Dermis blood vessel endothelial cell (primary cell): ENCODE data around the gene PGA5. TPM values are rescaled to one million over a fixed set of nuclear protein-coding genes. Genes with fewer than 3 reads are reported as not detected.
"Not testable (repeated sequence)": the region's sequence is repeated elsewhere in the genome, so short reads cannot be mapped to it uniquely, and the experiment has no call there.

Experiments
- DNase-seq: peaks from one replicate; pipeline ENCODE4 v3.0.0; 2010
- total RNA-seq: library from RNA; depleted of rRNA; stranded (reverse); fragments of >200 nt; gene quantifications from 2 replicates; pipeline ENCODE4 v1.2.3, GENCODE V29; 2014

Gene PGA5
- total RNA-seq, 1 donor from 2014 or later, result not detected

GRCh38 chr11:61226457-61227137, 14.4 kb upstream of the PGA5 start:
- not testable (repeated sequence) for DNase-seq

GRCh38 chr11:61229458-61229857, 11.5 kb upstream of the PGA5 start:
- DNase-seq, result not testable (repeated sequence)

DNA sequence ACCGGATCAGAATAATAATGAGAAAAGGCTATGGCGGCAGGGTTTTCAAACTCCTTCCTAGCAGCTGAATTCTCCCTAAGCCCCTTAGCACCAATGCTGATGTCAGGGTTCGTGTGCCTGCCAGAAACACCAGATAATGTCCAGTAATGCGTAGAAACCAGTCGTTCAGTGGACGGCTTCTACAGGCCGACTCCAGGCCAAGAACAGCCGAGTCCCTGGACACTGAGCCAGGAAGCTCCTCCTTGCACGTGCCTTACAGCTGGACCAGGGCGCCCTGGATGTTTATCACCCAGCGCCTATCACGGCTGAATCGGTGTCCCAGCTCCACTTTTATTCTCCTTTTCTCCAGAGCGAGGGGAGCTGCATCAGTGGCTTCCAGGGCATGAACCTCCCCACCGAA, 9.9 kb upstream of the PGA5 start:
- not testable (repeated sequence) for DNase-seq

GRCh38 chr11:61231585-61231984, 9.4 kb upstream of the PGA5 start:
- not testable (repeated sequence) for DNase-seq

DNA sequence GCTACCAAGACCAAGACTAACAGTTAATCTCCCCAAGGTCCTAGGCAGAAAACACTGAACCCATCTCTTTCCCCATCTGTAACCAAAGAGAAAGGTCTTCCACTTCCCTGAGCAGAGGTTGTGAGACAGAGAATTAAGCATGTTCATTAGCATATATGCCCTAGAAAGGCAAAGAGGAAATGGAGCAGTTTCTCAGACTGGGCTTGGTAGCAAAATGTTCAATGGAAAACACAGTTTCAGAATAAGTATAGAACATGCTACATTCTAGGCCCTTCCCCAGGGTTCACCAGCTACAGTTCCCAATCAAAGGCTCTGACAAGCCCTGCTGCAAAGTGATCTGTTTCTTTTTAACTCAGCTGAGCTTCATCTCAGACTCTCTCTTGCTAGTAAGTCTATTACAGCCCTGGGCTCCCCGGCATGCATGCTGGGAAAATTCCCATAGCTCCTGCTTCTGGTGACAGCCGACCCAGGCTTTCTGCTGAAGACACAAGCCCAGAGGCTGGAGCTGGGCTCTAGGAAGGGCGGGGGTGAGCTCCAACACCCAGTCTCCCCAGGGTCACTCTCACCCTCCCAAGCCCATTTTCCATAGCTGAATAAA, 8.3 kb upstream of the PGA5 start:
- not testable (repeated sequence) for DNase-seq

GRCh38 chr11:61237130-61237529, 3.8 kb upstream of the PGA5 start:
- not testable (repeated sequence) for DNase-seq

- DNase-seq, result not testable (repeated sequence)
These were observed 687 bp upstream of the PGA5 start for GRCh38 chr11:61240288-61240687.

DNA sequence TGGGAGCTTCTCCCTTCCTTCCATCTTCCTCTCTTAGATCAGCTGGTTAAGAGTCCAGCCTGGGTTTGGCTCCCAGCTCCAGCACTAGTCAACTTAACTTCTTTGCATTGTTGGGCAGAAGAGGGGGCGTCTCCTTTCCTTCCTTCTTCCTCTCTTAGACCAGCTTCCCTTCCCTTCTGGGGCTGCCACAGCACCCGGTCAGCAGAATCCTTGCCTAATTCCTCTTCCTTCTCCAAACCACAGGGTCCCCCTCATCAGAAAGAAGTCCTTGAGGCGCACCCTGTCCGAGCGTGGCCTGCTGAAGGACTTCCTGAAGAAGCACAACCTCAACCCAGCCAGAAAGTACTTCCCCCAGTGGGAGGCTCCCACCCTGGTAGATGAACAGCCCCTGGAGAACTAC, 551 bp downstream of the PGA5 start:
- not testable (repeated sequence) for DNase-seq

GRCh38 chr11:61245284-61245964, 4.4 kb downstream of the PGA5 start:
- not testable (repeated sequence) for DNase-seq

DNA sequence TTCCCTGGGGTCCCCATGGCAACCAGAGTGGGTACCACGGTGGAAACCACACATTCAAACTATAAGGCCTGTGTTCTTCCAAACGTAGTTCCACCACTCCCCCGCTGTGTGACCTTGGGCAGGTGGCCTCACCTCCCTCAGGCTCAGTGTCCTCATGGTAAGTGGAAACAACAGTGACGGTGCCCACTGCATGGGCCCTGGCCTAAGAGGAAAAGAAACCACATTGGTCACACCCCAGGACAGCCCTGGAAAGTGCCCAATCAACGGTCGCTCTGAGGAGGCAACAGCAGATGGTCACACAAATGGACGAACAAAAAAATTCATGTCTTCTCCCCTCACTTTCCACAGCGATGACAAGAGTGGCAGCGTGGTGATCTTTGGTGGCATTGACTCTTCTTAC, 7.1 kb downstream of the PGA5 start:
- not testable (repeated sequence) for DNase-seq

- DNase-seq, result not testable (repeated sequence)
These were observed 8.2 kb downstream of the PGA5 start for GRCh38 chr11:61249201-61249600.

DNA sequence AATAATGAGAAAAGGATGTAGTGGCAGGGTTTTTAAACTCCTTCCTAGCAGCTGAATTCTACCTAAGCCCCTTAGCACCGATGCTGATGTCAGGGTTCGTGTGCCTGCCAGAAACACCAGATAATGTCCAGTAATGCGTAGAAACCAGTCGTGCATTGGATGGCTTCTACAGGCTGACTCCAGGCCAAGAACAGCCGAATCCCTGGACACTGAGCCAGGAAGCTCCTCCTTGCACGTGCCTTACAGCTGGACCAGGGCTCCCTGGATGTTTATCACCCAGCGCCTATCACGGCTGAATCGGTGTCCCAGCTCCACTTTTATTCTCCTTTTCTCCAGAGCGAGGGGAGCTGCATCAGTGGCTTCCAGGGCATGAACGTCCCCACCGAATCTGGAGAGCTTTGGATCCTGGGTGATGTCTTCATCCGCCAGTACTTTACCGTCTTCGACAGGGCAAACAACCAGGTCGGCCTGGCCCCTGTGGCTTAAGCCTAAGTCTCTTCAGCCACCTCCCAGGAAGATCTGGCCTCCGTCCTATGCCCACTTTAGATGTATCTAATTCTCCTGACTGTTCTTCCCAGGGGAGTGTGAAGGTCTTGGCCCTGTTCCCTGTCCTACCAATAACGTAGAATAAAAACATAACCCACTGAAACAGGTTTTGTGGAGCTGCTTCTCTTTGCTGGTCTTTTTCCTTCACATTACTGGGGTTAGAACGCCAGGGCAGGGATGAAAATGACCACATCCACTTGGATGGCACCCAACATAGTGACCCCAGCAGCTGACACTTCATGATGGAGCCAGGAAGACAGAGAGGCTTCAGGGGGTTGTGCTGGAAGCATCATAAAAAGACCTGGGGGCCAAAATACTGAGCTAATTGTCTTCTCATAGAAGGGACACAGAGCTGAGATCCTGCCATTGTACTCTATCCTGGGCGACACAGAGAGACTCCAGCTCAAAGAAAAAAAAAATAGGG, 10.1 kb downstream of the PGA5 start:
- DNase-seq, result not testable (repeated sequence)

- not testable (repeated sequence) for DNase-seq
These were observed 11.4 kb downstream of the PGA5 start for GRCh38 chr11:61252332-61252731.

- DNase-seq, result peak; percentile 80
These were observed 13.5 kb downstream of the PGA5 start for GRCh38 chr11:61254403-61255025.

- DNase-seq, result no peak
These were observed 15.9 kb downstream of the PGA5 start for GRCh38 chr11:61256710-61257482.

DNA sequence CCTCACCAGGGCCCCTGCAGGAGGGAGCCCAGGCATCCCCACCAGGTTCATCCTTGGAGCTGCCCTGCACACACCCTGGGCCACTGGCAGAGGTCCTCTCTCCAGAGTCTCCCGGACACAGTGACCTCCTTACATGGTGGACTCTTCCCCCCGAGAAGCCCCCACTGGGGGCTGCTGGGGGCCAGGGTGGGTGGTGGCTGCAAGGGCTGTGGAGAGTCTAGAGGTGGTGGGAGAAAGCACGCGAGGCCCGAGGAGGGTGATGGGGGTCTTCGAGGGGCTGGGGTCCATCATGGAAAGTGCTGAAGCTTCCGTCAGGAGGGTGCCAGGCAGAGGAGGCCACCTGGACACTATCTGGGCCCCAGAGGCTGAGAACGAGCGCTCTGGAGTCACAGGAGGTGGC, 17.6 kb downstream of the PGA5 start:
- no peak for DNase-seq

GRCh38 chr11:61259363-61259762, 18.4 kb downstream of the PGA5 start:
- DNase-seq, result no peak

DNA sequence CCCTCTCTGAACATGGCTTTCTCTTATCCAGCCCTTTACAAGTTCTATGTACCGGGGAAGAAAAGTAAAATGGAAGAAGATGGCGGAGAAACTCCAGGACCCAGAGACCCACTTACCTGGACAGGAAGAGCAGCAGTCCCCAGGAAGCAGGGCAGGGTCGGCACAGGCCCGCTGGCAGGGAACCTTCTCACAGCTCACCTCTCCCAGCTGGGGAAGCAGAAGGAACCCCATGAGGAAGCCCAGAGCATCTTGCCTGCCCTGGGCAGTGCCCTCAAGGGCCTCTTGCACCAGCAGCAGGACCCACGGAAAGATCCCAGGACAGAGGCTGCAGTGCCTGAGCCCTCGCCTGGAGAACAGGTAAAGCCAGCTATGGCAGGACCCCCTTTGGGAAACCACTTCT, 23.4 kb downstream of the PGA5 start:
- DNase-seq, result no peak

DNA sequence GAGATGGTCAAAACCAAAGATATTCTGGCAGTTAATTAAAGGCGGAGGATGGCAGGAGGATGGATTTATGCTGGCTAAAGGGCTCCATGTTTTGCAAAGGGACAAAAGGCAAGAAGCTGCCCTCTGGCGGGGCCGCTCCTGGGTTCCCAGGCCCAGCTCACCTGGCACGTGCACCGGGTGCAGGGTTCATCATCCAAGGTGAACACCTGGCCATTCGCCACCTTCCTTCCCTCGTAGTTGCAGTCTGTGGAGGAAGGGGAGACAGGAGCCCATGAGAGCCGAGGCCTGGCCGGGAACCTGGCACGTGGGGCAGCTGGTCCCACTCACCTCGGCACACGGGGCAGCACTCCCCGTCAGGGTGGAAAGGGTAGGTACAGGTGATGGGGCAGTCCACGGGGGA, 23.8 kb downstream of the PGA5 start:
- DNase-seq, result no peak

GRCh38 chr11:61265357-61265756, 24.4 kb downstream of the PGA5 start:
- DNase-seq, result no peak

- DNase-seq, result no peak
These were observed 25.6 kb downstream of the PGA5 start for GRCh38 chr11:61266602-61267001.
